LHCN-M2 (cell line): Measurements from ENCODE around the gene LDB3. TPM values are rescaled to one million over a fixed set of nuclear protein-coding genes. Genes with fewer than 3 reads are reported as not detected.
"Not testable (repeated sequence)": the region's sequence is repeated elsewhere in the genome, so short reads cannot be mapped to it uniquely, and the experiment has no call there.

Experiments
- DNase-seq: peaks from one replicate; pipeline ENCODE4 v3.0.0-alpha.2; 2012; ENCODE audit warnings: low read depth
- total RNA-seq: library from RNA; depleted of rRNA; stranded (reverse); fragments of >200 nt; gene quantifications from 2 replicates; pipeline ENCODE4 v1.2.3, GENCODE V29; 2014

Gene LDB3
- total RNA-seq, 1 experiment from 2014 or later, result 0.06 TPM

- DNase-seq, result no peak
Observed at GRCh38 chr10:86726677-86726999, 58.3 kb downstream of the LDB3 start.

GRCh38 chr10:86727470-86727869 lies 59.2 kb downstream of the LDB3 start:
- DNase-seq, result no peak

GRCh38 chr10:86728056-86728455 lies 59.7 kb downstream of the LDB3 start:
- DNase-seq, result no peak

GRCh38 chr10:86729677-86730076 lies 61.4 kb downstream of the LDB3 start:
- no peak for DNase-seq

- DNase-seq, result peak; percentile 8
Observed at GRCh38 chr10:86730227-86730626, 61.9 kb downstream of the LDB3 start.

- no peak for DNase-seq
Observed at GRCh38 chr10:86732771-86733170, 64.5 kb downstream of the LDB3 start.

- peak; percentile 30 for DNase-seq
Observed at GRCh38 chr10:86733260-86733671, 65.0 kb downstream of the LDB3 start.

- no peak for DNase-seq
Observed at GRCh38 chr10:86734207-86734988, 66.1 kb downstream of the LDB3 start.

- DNase-seq, result not testable (repeated sequence)
Observed at GRCh38 chr10:86735278-86735677, 67.0 kb downstream of the LDB3 start.

GRCh38 chr10:86742230-86742629 lies 73.9 kb downstream of the LDB3 start:
- DNase-seq, result no peak

GRCh38 chr10:86744067-86744725 lies 75.9 kb downstream of the LDB3 start:
- no peak for DNase-seq

GRCh38 chr10:86747796-86748581 lies 79.7 kb downstream of the LDB3 start:
- peak; percentile 35 for DNase-seq

- DNase-seq, result no peak
Observed at GRCh38 chr10:86749854-86750253, 81.5 kb downstream of the LDB3 start.

- DNase-seq, result no peak
Observed at GRCh38 chr10:86751477-86751876, 83.2 kb downstream of the LDB3 start.

- no peak for DNase-seq
Observed at GRCh38 chr10:86752311-86752710, 84.0 kb downstream of the LDB3 start.

GRCh38 chr10:86753051-86753450 lies 84.7 kb downstream of the LDB3 start:
- no peak for DNase-seq

GRCh38 chr10:86753638-86754434 lies 85.5 kb downstream of the LDB3 start:
- DNase-seq, result no peak

- DNase-seq, result no peak
Observed at GRCh38 chr10:86755454-86755739, 87.1 kb downstream of the LDB3 start.

- peak; percentile 89 for DNase-seq
Observed at GRCh38 chr10:86755740-86756510, 87.6 kb downstream of the LDB3 start.

- peak; percentile 22 for DNase-seq
Observed at GRCh38 chr10:86756511-86757112, 88.3 kb downstream of the LDB3 start, which contains the start of gene BMPR1A. Gene BMPR1A, plus strand, starts transcription at chr10:86756619. Its CDS starts 119,400 bp downstream, at chr10:86876019.
